MM.1S (cell line): ENCODE results near the gene CNNM1.

Experiments
- EZH2phosphoT487 ChIP-seq: fragments of 300-600 bp; sonication (generic); IDR thresholded peaks from 2 replicates; pipeline ENCODE4 v1.6.1; 2018; ENCODE audit warnings: antibody characterized with exemption, low read length
- TF ChIP-seq, protein P1 (sequence below): fragments of 300-600 bp; sonication (generic); IDR thresholded peaks from 2 replicates; pipeline ENCODE4 v1.5.1; 2016; ENCODE audit warnings: antibody characterized with exemption, low read length, mixed read lengths

DNA sequence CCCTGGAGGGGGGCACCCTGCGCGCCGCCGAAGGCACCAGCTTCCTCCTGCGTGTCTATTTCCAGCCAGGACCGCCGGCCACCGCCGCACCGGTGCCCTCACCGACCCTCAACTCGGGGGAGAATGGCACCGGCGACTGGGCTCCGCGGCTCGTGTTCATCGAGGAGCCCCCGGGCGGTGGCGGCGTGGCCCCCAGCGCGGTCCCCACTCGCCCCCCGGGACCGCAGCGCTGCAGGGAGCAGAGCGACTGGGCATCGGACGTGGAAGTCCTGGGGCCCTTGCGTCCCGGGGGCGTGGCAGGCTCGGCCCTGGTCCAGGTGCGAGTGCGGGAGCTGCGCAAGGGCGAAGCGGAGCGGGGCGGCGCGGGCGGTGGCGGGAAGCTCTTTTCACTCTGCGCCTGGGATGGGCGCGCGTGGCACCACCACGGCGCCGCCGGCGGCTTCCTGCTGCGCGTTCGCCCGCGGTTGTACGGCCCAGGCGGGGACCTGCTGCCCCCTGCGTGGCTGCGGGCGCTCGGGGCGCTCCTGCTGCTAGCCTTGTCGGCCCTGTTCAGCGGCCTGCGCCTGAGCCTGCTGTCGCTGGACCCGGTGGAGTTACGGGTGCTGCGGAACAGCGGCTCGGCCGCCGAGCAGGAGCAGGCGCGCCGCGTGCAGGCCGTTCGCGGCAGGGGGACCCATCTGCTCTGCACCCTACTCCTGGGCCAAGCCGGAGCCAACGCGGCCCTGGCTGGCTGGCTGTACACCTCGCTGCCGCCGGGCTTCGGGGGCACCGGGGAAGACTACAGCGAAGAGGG, 594 bp downstream of the CNNM1 start:
- TF ChIP-seq, protein P1, sequence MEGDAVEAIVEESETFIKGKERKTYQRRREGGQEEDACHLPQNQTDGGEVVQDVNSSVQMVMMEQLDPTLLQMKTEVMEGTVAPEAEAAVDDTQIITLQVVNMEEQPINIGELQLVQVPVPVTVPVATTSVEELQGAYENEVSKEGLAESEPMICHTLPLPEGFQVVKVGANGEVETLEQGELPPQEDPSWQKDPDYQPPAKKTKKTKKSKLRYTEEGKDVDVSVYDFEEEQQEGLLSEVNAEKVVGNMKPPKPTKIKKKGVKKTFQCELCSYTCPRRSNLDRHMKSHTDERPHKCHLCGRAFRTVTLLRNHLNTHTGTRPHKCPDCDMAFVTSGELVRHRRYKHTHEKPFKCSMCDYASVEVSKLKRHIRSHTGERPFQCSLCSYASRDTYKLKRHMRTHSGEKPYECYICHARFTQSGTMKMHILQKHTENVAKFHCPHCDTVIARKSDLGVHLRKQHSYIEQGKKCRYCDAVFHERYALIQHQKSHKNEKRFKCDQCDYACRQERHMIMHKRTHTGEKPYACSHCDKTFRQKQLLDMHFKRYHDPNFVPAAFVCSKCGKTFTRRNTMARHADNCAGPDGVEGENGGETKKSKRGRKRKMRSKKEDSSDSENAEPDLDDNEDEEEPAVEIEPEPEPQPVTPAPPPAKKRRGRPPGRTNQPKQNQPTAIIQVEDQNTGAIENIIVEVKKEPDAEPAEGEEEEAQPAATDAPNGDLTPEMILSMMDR, result no peak
- no peak for TF ChIP-seq EZH2phosphoT487
